HG03378 (cell line): ENCODE measurements around the gene NT5C2.
"Not testable (repeated sequence)": the region's sequence is repeated elsewhere in the genome, so short reads cannot be mapped to it uniquely, and the experiment has no call there.

Experiments used
- ATAC-seq: cut with Tn5 transposase; IDR thresholded peaks from one replicate; pipeline ENCODE4 v1.9.1; 2021; ENCODE audit warnings: mild to moderate bottlenecking, moderate library complexity; ENCODE audit not compliant: unreplicated experiment

The NT5C2 gene

DNA sequence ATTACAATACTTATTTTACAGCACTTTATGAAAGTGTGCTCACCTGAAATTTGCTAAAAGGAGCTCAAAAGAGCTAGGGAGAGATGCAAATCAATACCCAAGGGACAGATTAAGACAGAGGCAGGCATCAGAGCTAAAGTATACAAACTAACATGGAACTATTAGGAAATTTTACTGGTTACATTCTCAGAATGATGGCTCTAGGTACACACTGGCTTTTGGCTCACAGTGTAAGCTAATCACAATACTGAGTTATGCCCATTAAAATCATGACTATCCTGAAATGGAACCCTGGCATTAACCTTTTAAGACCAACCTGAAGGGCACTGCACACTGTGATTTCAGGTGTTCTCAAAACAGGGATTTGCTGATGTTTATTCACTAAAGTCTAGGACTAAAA is 98.1 kb downstream of the NT5C2 start:
- no peak for ATAC-seq

DNA sequence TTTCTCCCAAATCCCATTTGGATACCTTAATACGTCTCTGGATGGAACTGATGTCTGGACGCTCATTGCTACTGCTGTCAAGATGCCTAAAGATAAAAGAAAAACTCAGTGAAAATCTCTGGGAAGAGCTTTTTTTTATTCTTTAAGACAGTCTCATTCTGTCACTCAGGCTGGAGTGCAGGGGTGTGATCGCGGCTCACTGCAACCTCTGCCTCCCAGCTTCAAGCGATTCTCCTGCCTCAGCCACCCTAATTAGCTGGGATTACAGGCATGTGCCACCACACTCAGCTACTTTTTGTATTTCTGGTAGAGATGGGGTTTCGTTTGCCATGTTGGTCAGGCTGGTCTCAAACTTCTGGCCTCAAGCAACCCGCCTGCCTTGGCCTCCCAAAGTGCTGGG is 102.2 kb downstream of the NT5C2 start:
- ATAC-seq: no peak

DNA sequence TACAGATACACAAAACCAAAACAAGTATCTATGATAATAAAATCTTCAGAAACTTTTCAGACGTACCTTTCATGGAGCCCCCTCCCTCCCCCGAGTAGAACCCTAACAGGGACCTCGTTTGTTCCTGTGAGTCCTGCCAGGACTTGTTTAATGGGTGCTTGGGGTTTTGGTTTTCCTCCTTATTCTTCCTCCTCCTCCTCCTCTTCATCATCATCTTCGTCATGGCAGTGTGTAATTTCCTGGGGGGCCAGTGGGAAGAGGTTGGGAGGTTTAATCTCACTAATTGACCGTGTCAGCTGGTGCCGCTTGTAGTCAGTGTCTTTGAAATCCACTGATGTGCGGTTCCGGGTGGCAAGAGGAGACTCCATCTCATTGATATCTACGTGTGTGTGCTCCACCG is 103.6 kb downstream of the NT5C2 start:
- ATAC-seq: no peak

DNA sequence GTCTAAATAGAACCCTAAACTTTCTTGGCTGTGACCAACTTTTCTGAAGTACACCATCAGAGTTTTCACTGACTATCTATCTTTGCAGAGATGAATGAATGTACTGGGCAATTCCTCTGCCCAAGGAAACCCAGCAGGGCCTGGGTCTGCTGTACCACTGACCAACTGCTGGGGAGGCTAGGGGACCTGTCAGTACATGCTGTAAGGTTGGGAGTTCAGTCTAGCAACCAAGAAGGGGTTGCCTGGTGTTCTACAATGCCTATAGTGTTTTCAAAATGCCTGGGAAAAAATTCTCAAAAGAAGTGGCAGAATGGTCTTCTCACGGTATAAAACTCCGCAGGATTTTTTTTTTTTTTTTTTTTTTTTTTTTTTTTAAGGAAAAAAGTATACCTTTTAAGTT is 106.3 kb downstream of the NT5C2 start:
- no peak for ATAC-seq

DNA sequence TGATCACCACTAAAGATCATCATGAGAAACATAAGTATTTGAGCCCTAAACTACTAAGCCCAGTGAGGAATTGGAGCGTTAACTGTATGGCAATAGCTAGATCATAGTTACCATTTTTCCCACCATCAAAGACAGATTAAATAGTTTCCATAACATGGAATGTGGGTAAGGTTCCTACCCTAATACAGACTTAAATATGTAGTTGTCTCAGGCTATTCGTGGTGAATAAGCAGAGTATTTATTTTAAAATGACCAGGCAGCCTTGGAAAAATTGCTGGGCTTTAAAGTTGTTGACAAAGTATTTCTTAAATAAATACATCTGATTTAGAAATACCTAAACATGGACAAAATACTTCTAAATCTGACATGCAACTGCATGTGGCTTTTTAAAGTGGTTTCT is 106.8 kb downstream of the NT5C2 start:
- no peak for ATAC-seq

DNA sequence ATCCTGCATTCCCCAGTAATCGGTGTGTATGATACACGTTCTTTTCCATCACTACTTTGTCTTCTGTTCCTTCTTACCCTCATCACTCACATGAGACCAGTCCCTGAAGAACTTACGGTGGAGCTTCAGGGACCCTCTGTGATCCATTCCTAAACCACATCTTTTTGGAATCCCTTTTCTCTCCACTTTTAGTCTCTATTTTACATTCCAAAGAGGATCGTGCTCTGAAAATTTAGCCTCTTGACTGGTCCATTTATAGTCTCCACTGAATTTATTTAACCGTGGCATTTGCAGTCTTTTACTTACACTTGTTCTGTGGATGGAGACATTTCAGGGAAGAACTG is 109.1 kb downstream of the NT5C2 start:
- ATAC-seq: no peak

DNA sequence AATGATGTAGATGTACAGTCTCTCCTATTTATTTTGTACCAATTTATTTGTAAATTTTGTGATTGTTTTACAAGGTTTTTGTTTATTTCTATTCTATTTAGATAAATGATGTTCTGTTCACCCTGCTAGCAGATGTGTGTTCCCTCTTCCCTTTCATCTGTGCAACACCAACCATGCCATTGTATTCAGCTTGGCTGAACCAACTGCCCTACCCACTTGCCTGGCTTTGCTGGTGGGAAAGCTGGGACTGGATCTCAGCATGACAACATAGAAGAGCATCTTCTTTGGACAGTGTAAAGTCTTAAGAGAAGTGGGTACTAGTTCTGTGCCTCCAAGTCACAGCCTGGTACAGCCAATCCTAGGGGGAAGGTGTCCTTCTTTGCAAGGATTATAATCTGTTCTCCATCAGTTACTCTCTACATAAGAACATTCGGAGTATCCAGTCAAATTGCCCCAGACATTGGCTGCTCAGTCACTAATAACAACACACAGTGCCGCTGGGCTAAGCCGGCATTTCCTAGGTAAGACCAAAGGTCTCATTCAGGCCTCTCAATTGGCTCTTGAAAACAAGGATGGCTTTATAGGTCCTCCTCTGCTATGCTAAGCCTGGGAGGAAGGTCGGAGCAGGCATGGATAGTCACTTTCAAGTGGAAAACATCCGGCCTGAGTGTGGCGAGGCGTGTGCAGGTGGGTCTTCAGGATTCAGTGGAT is 109.7 kb downstream of the NT5C2 start:
- no peak for ATAC-seq

DNA sequence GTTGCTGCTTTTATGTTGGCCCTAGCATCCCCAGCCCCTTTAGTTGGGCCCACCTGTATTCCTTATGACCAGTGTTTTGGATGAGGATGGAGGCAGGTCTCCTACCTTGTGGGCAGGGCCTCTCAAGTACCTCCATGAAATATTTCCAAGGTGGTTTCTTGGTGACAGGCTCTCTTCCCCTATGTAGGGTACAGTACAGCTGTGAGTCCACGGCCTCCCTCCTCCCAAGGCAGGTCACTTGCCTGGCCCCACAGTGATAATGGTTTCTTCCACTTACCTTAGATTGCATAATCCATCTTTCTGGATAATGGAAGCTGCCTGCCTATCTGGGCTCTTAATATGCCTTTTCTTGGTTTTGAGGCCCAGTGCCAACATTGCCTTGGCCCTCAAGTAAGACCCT is 110.4 kb downstream of the NT5C2 start:
- no peak for ATAC-seq

DNA sequence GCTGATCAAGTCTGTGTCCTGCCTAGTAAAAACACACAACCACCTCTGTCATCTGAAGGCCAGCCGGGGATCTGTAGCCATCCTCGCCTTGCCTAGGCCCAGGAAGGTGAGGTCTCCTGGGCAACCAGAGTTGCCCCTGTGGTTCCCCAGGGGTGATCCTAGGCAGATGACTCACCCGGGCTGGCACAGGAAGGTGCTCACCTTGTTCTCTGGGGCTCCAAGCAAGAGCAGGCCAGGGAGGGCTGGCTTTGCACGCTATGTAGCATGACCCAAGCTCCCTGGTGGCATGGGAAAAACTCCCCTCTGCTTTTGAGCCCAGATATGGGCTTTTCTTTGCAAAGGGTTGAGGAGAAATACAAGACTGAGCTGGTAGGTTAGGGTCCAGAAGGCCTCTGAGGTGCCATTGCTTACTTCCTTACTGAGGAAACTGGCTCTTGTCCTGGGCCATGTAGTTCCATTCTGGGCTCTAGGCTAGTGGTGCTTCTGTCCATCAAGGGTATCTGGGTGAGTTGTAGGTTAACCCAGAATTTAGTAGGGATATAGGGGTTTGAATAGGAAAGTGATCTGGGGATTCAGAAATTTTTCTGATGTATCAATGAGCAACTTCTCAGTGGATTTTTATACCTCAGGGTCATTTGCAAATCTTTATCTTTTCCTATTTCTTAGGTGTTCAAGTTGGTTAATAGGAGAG is 112.0 kb downstream of the NT5C2 start:
- ATAC-seq: no peak

DNA sequence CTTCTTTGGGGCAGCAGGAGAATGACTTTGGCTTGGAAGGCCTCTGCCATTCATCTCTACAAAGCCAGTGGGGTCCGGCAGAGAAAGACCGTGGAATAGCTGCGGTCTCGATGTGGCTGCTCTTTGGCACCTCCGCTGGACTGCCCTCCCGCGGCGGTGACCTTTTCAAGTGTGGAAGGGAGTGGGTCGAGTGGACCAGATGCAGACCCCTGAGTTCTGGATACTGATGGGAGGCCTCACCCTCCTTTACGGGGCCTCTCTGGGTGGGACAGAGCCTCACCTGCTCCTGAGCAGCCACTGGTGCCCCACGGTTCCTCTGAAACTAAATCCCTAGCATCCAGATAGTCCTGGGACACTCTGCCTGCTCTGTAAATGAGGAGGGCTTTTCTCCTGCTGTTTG is 113.1 kb downstream of the NT5C2 start:
- no peak for ATAC-seq

DNA sequence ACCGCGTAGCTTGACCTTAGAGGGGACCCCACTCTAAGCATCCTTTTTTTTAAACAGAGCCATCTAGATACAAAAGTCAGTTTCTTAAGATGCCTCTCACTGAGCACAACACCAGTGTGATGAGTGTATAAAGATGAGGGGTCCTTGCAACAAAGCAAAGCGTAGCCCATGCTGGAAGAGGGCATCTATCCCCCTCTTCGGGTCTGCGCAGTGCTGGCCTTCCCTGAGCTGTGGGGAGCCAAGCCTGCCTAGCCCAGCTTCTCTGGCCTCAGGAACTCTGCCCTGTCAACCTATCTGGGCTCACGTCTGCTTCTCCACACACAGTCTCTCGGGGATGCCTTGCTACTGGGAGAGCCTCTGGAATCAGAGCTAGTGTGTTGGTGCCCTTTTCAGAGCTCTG is 114.0 kb downstream of the NT5C2 start:
- ATAC-seq: no peak

DNA sequence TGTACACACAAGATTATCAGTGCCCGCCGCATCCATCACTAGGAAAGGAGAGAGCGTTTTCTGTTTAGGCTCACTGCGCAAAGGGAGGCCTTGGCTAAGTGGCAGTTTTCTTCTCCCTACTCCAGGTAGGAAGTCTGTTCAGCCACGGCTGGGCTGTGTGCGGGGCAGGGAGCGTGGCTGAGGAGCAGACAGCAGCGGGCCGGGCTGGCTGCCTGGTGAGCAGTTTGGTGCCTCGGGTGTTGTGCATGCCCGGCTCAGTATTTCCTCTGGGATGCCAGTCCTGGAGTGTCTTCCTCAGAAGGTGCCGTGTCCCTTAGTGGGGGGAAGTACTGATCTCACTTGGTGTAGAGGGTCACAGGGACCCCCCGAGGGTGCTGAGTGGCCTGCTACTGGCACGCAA is 114.4 kb downstream of the NT5C2 start:
- ATAC-seq: no peak

DNA sequence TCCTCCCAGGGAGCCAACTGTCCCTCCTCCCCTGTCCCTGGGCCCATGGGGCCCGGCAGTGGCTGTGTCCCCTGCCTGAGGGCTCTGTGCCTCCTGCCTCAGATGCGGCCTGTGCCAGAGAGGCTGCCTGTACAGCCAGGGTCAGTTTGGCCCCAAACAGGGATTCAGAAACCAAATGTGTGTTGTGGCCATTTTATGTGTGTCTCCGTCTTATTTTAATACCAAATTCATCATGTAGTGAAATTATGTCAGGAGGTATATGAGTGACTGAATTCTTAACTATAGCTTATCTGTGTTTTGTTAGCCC is 114.8 kb downstream of the NT5C2 start:
- no peak for ATAC-seq

DNA sequence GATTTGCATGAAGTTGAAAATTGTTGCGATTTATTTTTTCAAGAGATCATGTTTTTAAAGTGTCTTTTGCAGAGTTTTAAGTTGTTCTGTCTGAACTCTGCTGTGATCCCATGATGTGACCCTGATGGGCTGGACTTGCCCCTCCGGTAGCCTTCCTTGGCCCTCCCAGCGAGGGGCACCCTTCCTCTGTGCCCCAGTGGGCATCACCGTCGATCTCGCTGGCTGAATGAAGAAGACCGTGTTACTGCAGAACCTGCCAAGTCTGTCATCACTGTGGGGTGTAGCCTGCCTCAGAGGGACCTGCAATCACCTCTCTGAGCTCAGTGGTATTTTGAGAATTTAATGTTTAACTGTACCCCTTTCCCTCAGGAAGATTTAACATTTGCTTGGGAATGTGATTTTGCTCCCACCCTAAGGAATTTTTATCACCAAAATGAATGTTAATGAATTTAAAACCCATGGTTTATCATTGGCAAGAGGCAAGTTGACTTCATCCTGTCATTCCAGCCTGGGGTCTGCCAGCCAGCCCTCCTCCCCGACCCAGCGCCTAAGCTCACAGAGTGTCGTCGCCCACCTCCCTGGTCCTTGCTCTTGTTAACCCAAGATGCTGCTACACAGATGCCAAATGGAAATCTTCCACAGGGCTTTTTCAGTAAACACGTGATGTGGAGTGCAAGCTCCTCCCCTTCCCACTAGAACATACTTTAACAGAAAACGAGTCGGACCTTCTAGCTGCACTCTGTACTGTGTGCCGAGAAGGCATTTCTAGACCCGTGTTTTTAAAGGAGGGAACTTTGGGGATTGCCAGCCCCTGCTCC is 115.4 kb downstream of the NT5C2 start:
- ATAC-seq: no peak

DNA sequence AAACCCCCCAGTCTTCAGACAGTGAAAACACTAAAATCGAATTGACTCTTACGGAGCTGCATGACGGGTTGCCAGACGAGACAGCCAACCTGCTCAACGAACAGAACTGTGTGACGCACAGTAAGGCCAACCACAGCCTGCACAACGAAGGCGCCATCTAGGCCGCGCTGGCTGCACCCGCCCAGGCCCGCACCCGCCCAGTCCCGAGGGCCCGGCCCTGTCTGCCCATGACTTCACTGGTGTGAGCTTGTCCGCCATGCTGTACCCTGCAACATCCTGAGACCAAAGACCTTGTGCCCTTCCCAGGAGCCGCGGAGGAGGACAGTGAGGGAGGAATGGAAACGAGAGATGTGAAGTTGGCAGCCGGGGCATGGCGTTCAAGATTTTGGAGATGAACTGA is 116.1 kb downstream of the NT5C2 start:
- ATAC-seq: no peak

DNA sequence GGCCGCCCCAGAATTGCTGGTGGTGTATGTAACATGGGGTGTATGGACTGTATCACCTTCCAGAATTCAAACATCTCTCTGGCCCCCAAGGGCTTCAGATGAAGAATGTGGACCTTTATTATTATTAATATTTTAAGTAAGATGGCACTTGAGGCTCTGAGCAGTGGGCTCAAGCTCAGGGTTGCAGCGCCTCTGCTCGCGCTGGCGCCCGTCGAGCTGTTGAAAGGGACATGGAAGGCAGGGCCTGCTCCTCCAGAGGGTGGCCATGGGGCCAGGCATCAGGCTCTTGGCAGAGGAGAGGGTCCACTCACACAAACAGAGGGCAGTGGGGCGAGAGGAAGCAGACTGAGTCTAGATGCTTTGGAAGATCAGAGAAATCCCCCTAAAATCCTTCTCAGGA is 120.2 kb downstream of the NT5C2 start:
- ATAC-seq: no peak

DNA sequence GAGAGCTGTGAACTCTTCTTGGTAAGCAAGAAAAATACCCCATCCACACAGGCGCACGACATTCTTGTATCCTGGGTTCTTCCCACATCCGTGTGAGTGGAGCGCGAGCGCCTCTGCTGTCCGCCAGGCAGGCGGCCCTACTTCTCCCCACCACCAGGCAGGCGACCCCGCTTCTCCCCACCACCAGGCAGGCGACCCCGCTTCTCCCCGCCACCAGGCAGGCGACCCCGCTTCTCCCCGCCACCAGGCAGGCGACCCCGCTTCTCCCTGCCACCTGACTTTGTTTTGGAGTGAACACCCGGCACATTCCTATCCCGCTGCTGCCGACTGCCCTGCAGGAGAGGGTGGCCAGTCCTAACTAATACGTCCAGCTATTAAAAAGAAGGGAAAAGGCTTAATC is 120.8 kb downstream of the NT5C2 start:
- no peak for ATAC-seq

DNA sequence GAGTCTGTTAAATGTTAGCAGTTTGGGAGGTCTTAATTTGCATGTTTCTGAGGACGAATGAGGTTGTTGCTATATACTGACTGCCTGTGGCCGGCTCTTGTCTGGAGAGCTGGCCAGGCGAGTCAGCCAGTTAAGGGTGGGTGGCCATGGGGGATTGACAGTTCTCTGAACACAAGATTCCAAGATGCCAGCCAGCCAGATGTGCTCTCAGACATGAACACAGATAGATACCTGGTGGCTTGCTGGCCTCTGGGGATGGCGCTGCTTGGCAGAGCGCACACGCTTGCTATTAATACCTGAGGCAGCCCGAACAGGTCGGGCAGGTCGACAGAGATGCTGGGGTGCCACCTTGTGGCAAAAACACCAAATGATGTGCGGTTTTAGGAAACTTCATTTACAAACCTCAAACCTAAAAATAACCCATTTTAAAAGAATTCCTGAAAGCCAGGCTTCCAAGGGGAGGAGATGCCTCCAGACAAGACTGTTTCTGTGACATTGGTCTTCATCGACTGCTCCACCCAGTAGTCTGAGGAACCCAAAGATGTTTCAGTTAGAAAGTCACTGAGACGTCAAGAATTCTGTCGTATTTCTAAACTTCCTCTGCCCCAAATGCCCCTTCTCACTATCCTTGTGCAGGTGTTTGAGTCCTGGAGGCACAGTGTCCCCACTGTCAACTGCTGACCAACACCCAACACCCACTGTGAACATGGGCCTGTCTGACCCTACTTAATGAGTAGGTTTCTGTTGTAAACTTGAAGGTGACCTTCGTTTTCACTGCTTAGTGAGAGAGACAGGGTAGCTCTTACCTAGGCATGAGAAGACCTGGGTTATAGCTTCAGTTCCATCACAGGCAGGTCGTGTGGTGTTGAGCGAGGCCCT is 123.4 kb downstream of the NT5C2 start:
- peak; percentile 31 for ATAC-seq

DNA sequence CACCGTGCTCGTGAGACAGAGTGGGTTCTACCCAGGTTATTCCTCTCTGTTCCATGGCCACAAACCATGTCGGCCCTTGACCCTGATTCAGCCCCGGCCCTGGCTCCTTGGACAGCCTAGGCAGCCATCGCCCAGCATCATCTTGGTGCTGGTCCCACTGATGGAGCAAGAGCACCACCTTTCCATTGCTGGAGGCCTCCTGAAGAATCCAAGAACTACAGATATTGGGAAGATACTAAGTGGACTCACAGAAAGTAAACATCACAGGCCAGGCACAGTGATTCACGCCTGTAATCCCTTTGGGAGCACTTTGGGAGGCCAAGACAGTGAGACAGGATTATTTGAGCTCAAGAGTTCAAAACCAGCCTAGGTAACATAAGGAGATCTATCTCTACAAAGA is 125.1 kb downstream of the NT5C2 start:
- no peak for ATAC-seq

DNA sequence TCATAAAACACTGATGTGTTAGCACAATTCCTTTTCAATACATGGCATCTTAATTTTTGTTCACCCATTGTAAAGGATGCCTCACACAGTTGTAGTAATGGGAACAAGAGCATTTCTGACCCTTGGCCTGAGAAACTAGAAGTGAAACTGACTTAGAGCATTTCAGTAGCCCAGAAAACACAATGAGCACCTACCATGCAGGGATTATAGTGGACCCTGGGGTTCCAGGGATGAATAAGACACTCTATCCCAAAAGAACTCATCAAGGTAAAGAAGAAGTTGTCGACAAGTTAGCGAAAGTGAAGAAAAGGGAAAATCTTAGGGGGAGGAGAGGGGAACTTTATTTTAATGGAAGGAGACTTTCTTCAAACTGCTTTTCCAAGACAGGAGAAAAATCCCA is 125.6 kb downstream of the NT5C2 start:
- no peak for ATAC-seq

DNA sequence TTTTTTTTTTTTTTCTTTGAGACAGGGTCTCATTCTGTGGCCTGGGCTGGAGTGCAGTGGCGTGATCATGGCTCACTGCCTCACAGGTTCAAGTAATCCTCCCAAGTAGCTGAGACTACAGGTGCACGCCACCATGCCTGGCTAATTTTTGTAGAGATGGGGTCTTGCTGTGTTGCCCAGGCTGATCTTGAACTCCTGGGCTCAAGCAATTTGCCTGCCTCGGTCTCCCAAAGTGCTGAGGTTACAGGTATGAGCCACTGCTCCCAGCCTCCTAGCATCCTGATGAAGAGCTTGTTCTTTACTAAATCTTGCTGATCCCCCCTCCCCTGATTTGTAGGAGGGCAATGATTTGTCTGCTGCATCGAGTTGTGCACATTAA is 126.0 kb downstream of the NT5C2 start:
- ATAC-seq: not testable (repeated sequence)
